Fibroblast of the aortic adventitia (primary cell): Measurements from ENCODE around the gene SEC62. TPM values are rescaled to one million over a fixed set of nuclear protein-coding genes. Genes with fewer than 3 reads are reported as not detected.

Experiments
- DNase-seq: peaks from one replicate; pipeline ENCODE4 v3.0.0-alpha.2; 2010; ENCODE audit warnings: low read depth
- H3K4me3 ChIP-seq: 2 replicates; pipeline ENCODE4 v1.5.1; 2011; ENCODE audit warnings: low read depth, mild to moderate bottlenecking, control low read depth, low read length, moderate library complexity
- total RNA-seq: library from RNA; depleted of rRNA; stranded (reverse); fragments of >200 nt; gene quantifications from 2 replicates; pipeline ENCODE4 v1.2.3, GENCODE V29; 2012; ENCODE audit warnings: low replicate concordance
- TF ChIP-seq, protein P1 (sequence below): IDR thresholded peaks from 2 replicates; pipeline ENCODE4 v1.5.1; 2011; ENCODE audit warnings: mild to moderate bottlenecking, low read length, control low read depth, inconsistent platforms; ENCODE audit not compliant: insufficient read depth

SEC62 gene
- total RNA-seq, 1 donor, result 52.3 TPM

DNA sequence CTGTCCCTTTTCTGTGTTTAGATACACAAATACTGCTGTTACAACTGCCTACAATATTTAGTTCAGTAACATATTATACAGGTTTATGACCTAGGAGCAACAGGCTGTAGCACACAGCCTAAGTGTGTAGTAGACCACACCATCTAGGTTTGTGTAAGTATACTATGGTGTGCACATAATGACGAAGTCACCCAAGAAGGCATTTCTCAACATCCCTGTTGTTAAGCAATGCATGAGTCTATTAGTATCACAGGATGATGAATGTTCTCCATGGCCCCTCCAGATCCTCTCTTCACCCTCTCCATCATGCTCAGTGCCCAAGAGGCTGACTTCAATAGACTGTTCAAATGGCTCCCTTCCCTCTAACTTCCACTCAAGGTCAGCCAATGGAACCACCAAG lies 14.6 kb upstream of the SEC62 start:
- no peak overlapping the region for H3K4me3 ChIP-seq
- TF ChIP-seq, protein P1, sequence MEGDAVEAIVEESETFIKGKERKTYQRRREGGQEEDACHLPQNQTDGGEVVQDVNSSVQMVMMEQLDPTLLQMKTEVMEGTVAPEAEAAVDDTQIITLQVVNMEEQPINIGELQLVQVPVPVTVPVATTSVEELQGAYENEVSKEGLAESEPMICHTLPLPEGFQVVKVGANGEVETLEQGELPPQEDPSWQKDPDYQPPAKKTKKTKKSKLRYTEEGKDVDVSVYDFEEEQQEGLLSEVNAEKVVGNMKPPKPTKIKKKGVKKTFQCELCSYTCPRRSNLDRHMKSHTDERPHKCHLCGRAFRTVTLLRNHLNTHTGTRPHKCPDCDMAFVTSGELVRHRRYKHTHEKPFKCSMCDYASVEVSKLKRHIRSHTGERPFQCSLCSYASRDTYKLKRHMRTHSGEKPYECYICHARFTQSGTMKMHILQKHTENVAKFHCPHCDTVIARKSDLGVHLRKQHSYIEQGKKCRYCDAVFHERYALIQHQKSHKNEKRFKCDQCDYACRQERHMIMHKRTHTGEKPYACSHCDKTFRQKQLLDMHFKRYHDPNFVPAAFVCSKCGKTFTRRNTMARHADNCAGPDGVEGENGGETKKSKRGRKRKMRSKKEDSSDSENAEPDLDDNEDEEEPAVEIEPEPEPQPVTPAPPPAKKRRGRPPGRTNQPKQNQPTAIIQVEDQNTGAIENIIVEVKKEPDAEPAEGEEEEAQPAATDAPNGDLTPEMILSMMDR, result no peak
- DNase-seq, result no peak

GRCh38 chr3:169953462-169954141 lies 13.0 kb upstream of the SEC62 start:
- peak; percentile 17 for DNase-seq
- TF ChIP-seq, protein P1, result no peak
- no peak overlapping the region for H3K4me3 ChIP-seq

DNA sequence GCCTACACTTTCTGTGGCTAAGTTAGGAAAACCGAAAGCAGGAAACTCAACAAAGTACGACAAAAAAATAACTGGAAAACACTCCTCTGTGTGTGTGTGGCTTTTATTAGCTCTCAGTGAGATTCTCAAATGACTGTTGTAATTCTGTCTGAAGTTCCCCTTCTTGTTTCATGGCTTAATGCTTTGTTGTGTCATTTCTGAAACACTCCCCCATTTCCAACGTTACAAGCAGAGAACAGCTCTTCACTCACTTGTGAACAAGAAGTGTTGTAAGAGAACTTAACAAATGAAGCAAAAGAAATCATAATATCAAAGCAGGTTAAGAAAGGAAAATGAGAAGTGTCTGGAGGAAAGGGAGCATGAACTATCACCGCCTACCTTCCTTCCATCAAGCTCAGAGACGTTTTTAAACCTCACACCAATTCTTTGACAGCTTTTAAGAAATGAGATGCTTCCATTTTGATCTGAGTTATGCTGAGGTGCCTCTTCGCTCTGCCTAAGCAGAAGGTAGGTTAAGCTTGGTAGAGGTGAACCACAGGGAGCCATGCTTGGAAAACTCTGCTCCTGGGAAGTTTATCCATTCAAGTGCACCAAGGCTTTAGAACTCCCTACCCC lies 12.4 kb upstream of the SEC62 start:
- no peak overlapping the region for H3K4me3 ChIP-seq
- TF ChIP-seq, protein P1, result no peak
- no peak for DNase-seq

- TF ChIP-seq, protein P1, result no peak
- DNase-seq, result no peak
- no peak overlapping the region for H3K4me3 ChIP-seq
Measured at GRCh38 chr3:169955406-169955805, 11.2 kb upstream of the SEC62 start.

DNA sequence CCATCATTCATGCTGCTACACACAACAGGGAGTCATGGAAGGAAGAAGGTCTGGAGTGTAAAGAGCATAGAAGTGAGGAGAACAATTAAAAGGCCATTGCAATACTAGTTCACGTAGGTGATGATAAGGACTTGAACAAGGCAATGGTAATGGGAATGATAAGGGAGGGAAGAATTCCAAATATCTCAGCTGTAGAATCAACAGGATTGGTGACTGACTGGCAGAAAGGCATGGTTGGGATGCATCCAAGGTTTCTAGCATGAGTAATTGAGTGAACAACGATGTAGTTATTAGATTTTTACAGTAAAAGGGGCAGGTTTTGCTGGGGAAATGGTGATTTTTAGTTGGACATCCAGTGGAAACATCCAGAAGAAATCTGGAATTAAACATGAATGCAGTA lies 2.4 kb upstream of the SEC62 start:
- DNase-seq, result peak; percentile 40
- TF ChIP-seq, protein P1, result no peak
- H3K4me3 ChIP-seq, result no peak overlapping the region

DNA sequence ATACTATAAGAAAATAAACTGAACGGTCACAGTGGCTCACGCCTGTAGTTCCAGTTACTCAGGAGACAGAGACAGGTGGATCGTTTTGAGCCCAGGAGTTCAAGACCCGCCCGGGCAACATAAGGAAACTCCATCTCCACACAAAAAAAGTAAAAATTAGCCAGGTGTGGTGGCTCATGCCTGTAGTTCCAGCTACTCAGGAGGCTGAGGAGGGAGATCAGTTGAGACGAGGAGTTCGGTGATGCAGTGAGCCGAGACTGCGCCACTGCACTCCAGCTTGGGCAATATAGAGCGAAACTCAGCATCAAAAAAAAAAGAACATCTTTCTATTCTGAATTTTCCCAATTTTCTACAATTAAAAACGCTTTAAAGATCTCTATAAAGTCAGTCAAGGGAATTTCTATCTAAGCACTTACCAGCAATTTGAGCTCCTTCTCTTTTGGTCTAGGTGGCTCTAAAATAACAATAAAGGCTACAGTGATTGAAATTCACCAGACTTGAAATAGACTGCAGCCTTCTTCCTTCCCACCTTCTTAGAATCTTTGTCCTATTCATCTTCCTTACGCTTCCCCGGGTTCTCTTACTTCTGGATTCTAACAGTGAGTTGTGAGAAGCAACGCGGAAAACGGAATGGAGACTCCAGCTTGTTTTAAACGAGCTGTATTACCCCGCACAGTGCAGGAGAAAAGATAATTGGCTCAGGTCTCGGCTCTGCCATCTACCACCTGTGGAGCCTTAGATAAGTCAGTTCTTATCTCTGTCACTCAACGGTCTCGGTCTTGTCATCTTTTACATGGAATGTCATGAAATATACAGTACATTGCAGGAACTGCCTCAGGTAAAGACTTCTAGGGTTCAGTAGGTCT lies 812 bp upstream of the SEC62 start:
- TF ChIP-seq, protein P1, result no peak
- peak overlapping the region; percentile 93 for H3K4me3 ChIP-seq
- DNase-seq, result no peak
